ENCODE data around the gene SYNGR4. TPM values are rescaled to one million over a fixed set of nuclear protein-coding genes. Genes with fewer than 3 reads are reported as not detected.
A peak's percentile ranks its signal among the peaks of the same experiment; 100 is the strongest.
"Not testable (repeated sequence)": the region's sequence is repeated elsewhere in the genome, so short reads cannot be mapped to it uniquely, and the experiment has no call there.

The SYNGR4 gene
- not detected for total RNA-seq

GRCh38 chr19:48363810-48364597 is at the start of gene SYNGR4, which contains the start of gene TMEM143:
SYNGR4 (plus strand) TSS chr19:48364367; CDS start chr19:48365843, 1,476 bp downstream.
TMEM143 (minus strand) TSS chr19:48363940; CDS start chr19:48363920, 20 bp downstream.
- DNase-seq, result peak; percentile 100
- ATAC-seq, result peak; percentile 90
- H3K9me3 Mint-ChIP-seq (ENCODE audit: low read depth), result no peaks in the 10 kb centered on the region

GRCh38 chr19:48315712-48316111 is 48.5 kb upstream of the SYNGR4 start:
- DNase-seq, result no peak
- Mint-ChIP-seq H3K4me3 (no peak overlapping the region), H3K27ac (no peak overlapping the region), H3K27me3 (no peaks in the 10 kb centered on the region), H3K9me3 (ENCODE audit: low read depth) (no peaks in the 10 kb centered on the region), H3K4me1 (peaks cover 12% of the 10 kb centered on the region), H3K36me3 (no peaks in the 10 kb centered on the region)
- ATAC-seq, result no peak
- CTCF ChIA-PET, result interaction anchor here (1.9 to 12.8 kb wide), 2 partner anchors 17 to 31 kb away, joined by 7 to 390 read pairs; no protein-coding TSS in a partner anchor

More at GRCh38 chr19:48363810-48364597, at the start of gene SYNGR4, which contains the start of gene TMEM143:
- H3K27ac Mint-ChIP-seq, result peak within 1 kb of the TSS; percentile 92
- peaks cover 16% of the 10 kb centered on the region for H3K4me1 Mint-ChIP-seq
- peak within 1 kb of the TSS; percentile 81 for H3K4me3 Mint-ChIP-seq
- peaks cover 1% of the 10 kb centered on the region for H3K36me3 Mint-ChIP-seq
- CTCF ChIA-PET, result interaction anchor here (0.5 to 5.1 kb wide), 15 partner anchors 10 to 225 kb away, joined by 3 to 36 read pairs (median 5); partner anchors contain the start of gene KDELR1
- no peaks in the 10 kb centered on the region for H3K27me3 Mint-ChIP-seq

- H3K36me3 Mint-ChIP-seq; H3K27ac Mint-ChIP-seq; H3K4me3 Mint-ChIP-seq; DNase-seq; H3K27me3 Mint-ChIP-seq; H3K9me3 Mint-ChIP-seq (ENCODE audit: low read depth); ATAC-seq: not testable (repeated sequence)
- H3K4me1 Mint-ChIP-seq, result peaks cover 27% of the 10 kb centered on the region
- CTCF ChIA-PET, result interaction anchor here (0.7 to 12.8 kb wide), 10 partner anchors 9 to 188 kb away, joined by 3 to 390 read pairs (median 4); partner anchors contain the start of gene KDELR1
These were observed 46.5 kb upstream of the SYNGR4 start for GRCh38 chr19:48317708-48317960.

- no peak for DNase-seq
- H3K4me1 Mint-ChIP-seq, result peaks cover 34% of the 10 kb centered on the region
- no peak overlapping the region for H3K27ac Mint-ChIP-seq
- no peak for ATAC-seq
- H3K9me3 Mint-ChIP-seq (ENCODE audit: low read depth), result no peaks in the 10 kb centered on the region
- no peak overlapping the region for H3K4me3 Mint-ChIP-seq
- H3K27me3 Mint-ChIP-seq, result no peaks in the 10 kb centered on the region
- CTCF ChIA-PET, result interaction anchor here (0.7 to 12.8 kb wide), 12 partner anchors 10 to 266 kb away, joined by 3 to 390 read pairs (median 4); partner anchors contain the start of gene KDELR1
- H3K36me3 Mint-ChIP-seq, result peaks cover under 1% of the 10 kb centered on the region
These were observed 45.7 kb upstream of the SYNGR4 start for GRCh38 chr19:48318286-48318987.

- H3K4me3 Mint-ChIP-seq, result peak overlapping the region; percentile 13
- H3K9me3 Mint-ChIP-seq (ENCODE audit: low read depth), result no peaks in the 10 kb centered on the region
- H3K27ac Mint-ChIP-seq, result peak overlapping the region; percentile 70
- ATAC-seq (peak; percentile 24), DNase-seq (peak; percentile 87)
- peaks cover 46% of the 10 kb centered on the region for H3K4me1 Mint-ChIP-seq
- H3K36me3 Mint-ChIP-seq, result peaks cover 3% of the 10 kb centered on the region
- CTCF ChIA-PET, result interaction anchor here (0.6 to 12.8 kb wide), 4 partner anchors 13 to 265 kb away, joined by 3 to 390 read pairs (median 4); no protein-coding TSS in a partner anchor
- H3K27me3 Mint-ChIP-seq, result no peaks in the 10 kb centered on the region
These were observed 44.3 kb upstream of the SYNGR4 start for GRCh38 chr19:48319647-48320541.

GRCh38 chr19:48321372-48321621 is 42.9 kb upstream of the SYNGR4 start:
- peak overlapping the region; percentile 84 for H3K4me3 Mint-ChIP-seq
- H3K27ac Mint-ChIP-seq, result peak overlapping the region; percentile 99
- ATAC-seq (peak; percentile 71), DNase-seq (peak; percentile 100)
- no peaks in the 10 kb centered on the region for H3K9me3 Mint-ChIP-seq (ENCODE audit: low read depth)
- H3K27me3 Mint-ChIP-seq, result no peaks in the 10 kb centered on the region
- CTCF ChIA-PET, result interaction anchor here (0.7 to 12.8 kb wide), 9 partner anchors 9 to 264 kb away, joined by 3 to 390 read pairs (median 7); partner anchors contain the start of genes KDELR1, SYNGR4 and TMEM143
- H3K36me3 Mint-ChIP-seq, result peaks cover 7% of the 10 kb centered on the region
- peaks cover 53% of the 10 kb centered on the region for H3K4me1 Mint-ChIP-seq

- H3K36me3 Mint-ChIP-seq, result peaks cover 11% of the 10 kb centered on the region
These were observed 42.3 kb upstream of the SYNGR4 start for GRCh38 chr19:48321622-48322591.

GRCh38 chr19:48325265-48325910 is 38.8 kb upstream of the SYNGR4 start, which contains the start of gene EMP3:
EMP3 (plus strand) TSS chr19:48325552; CDS start chr19:48326845, 1,293 bp downstream.
- H3K27me3 Mint-ChIP-seq, result no peaks in the 10 kb centered on the region
- H3K36me3 Mint-ChIP-seq, result peaks cover 42% of the 10 kb centered on the region
- peak within 1 kb of the TSS; percentile 85 for H3K27ac Mint-ChIP-seq
- ATAC-seq, result peak; percentile 34
- CTCF ChIA-PET, result interaction anchor here (1.4 to 12.8 kb wide), 2 partner anchors 7 to 66 kb away, joined by 3 to 390 read pairs; no protein-coding TSS in a partner anchor
- H3K9me3 Mint-ChIP-seq (ENCODE audit: low read depth), result no peaks in the 10 kb centered on the region
- peak; percentile 94 for DNase-seq
- H3K4me3 Mint-ChIP-seq, result peak within 1 kb of the TSS; percentile 79
- peaks cover 78% of the 10 kb centered on the region for H3K4me1 Mint-ChIP-seq

More at GRCh38 chr19:48321622-48322591, 42.3 kb upstream of the SYNGR4 start:
- DNase-seq (peak; percentile 99), ATAC-seq (peak; percentile 66)
- Mint-ChIP-seq H3K27ac (peak overlapping the region; percentile 99), H3K27me3 (no peaks in the 10 kb centered on the region), H3K4me3 (peak overlapping the region; percentile 84), H3K9me3 (ENCODE audit: low read depth) (no peaks in the 10 kb centered on the region), H3K4me1 (peaks cover 57% of the 10 kb centered on the region)
- CTCF ChIA-PET, result interaction anchor here (0.7 to 12.8 kb wide), 10 partner anchors 10 to 263 kb away, joined by 3 to 390 read pairs (median 6); partner anchors contain the start of genes KDELR1, SYNGR4 and TMEM143

- DNase-seq (peak; percentile 74), ATAC-seq (no peak)
- H3K27me3 Mint-ChIP-seq, result no peaks in the 10 kb centered on the region
- peak overlapping the region; percentile 94 for H3K27ac Mint-ChIP-seq
- CTCF ChIA-PET, result interaction anchor here (0.9 to 9.7 kb wide), 4 partner anchors 10 to 68 kb away, joined by 3 to 390 read pairs (median 4); partner anchors contain the start of genes EMP3, KDELR1 and TMEM143
- peak overlapping the region; percentile 77 for H3K4me3 Mint-ChIP-seq
- peaks cover 48% of the 10 kb centered on the region for H3K36me3 Mint-ChIP-seq
- no peaks in the 10 kb centered on the region for H3K9me3 Mint-ChIP-seq (ENCODE audit: low read depth)
- H3K4me1 Mint-ChIP-seq, result peaks cover 67% of the 10 kb centered on the region
These were observed 34.8 kb upstream of the SYNGR4 start for GRCh38 chr19:48329167-48329891.

GRCh38 chr19:48330012-48330681 is 34.0 kb upstream of the SYNGR4 start:
- Mint-ChIP-seq H3K9me3 (ENCODE audit: low read depth) (no peaks in the 10 kb centered on the region), H3K4me1 (peaks cover 68% of the 10 kb centered on the region), H3K36me3 (peaks cover 48% of the 10 kb centered on the region), H3K4me3 (peak overlapping the region; percentile 77), H3K27ac (peak overlapping the region; percentile 94), H3K27me3 (no peaks in the 10 kb centered on the region)
- peak; percentile 40 for ATAC-seq
- CTCF ChIA-PET, result interaction anchor here (1.4 to 9.7 kb wide), 3 partner anchors 11 to 69 kb away, joined by 5 to 390 read pairs (median 6); partner anchors contain the start of genes EMP3 and TMEM143
- peak; percentile 95 for DNase-seq
